Measurements from ENCODE around the gene TMEM40. TPM values are rescaled to one million over a fixed set of nuclear protein-coding genes. Genes with fewer than 3 reads are reported as not detected.

The TMEM40 gene
- total and polyA plus RNA-seq, 9 of the 15 experiments (the other 6 are each of a cell fraction or from before 2014, with no cell fraction given) = 0.11 to 0.31 (median 0.14) TPM; not detected in 6

- no peak overlapping the region for H3K9ac ChIP-seq (ENCODE audit: insufficient read depth in 1 of 2, low read depth in 2 of 2, low read length in 2 of 2)
- DNase-seq (ENCODE audit: extremely low read depth in 1 of 4, low spot score in 3 of 4) (no peak), ATAC-seq (no peak), FAIRE-seq (no peak)
- H4K20me1 ChIP-seq (replicated peaks; ENCODE audit: control insufficient read depth, insufficient read depth, low read length) = no peaks in the 10 kb centered on the region
- ChIA-PET POLR2A (interaction anchor here (0.6 kb wide), 1 partner anchor 58 kb away, joined by 3 read pairs; no protein-coding TSS in a partner anchor), CTCF (ENCODE audit: low intra/inter-chr PET ratio) (no interaction called here)
- H3K4me2 ChIP-seq (ENCODE audit: insufficient read depth, low read length) = no peak overlapping the region
- H3K4me3 ChIP-seq = no peak overlapping the region
- no peaks in the 10 kb centered on the region for H3K9me1 ChIP-seq (ENCODE audit: control insufficient read depth, insufficient read depth, low read length)
- no peak overlapping the region for H2AFZ ChIP-seq (ENCODE audit: low read depth, low read length)
- intact Hi-C loops (cut with micrococcal nuclease) (no loop called here), in situ Hi-C loops (cut with MboI) (loop anchor here (25.0 kb wide), 1 partner anchor 740 kb away; no protein-coding TSS in a partner anchor)
- no TSS peak for BruUV-seq (replicated peaks)
- no peaks in the 10 kb centered on the region for H3K4me1 ChIP-seq (replicated peaks in 1 of 2; ENCODE audit: control insufficient read depth in 2 of 2, insufficient read depth in 2 of 2, low read length in 2 of 2)
- H3K79me2 ChIP-seq (ENCODE audit: control insufficient read depth, insufficient read depth, low read length) = no peaks in the 10 kb centered on the region
- no peak overlapping the region for H3K27ac ChIP-seq (ENCODE audit: extremely low read depth, low read depth, low read length)
- H3K36me3 ChIP-seq (ENCODE audit: control insufficient read depth, insufficient read depth, low read length) = no peaks in the 10 kb centered on the region
- peaks cover 9 to 11% of the 10 kb centered on the region in 2 experiments for H3K27me3 ChIP-seq (ENCODE audit: control insufficient read depth in 2 of 2, insufficient read depth in 2 of 2, low read length in 2 of 2)
- WGBS (ENCODE audit: insufficient coverage, low coverage, missing lambda C conversion rate) = 4% methylated on average over 3 of the region's 3 CpGs
- H3K9me3 ChIP-seq (replicated peaks; ENCODE audit: control insufficient read depth, insufficient read depth, low read depth, low read length) = peaks cover 2% of the 10 kb centered on the region; the same call in 1 of the 2 replicates
- TF ChIP-seq NCOA6 (IDR thresholded peaks at IDR 0.05) (no peak), ADNP (tag; IDR thresholded peaks at IDR 0.05) (no peak), PYGO2 (tag; IDR thresholded peaks at IDR 0.05) (no peak), ETV1 (tag; conservative IDR thresholded peaks at IDR 0.05; ENCODE audit: low read depth) (no peak), ZNF134 (CRISPR knock-in tag; conservative IDR thresholded peaks at IDR 0.05) (no peak), MGA (IDR thresholded peaks at IDR 0.05) (no peak), SMC3 (conservative IDR thresholded peaks at IDR 0.05; ENCODE audit: insufficient read depth, low read depth, low read length) (no peak), NFXL1 (CRISPR knock-in tag; IDR thresholded peaks at IDR 0.05) (no peak), SIN3A (IDR thresholded peaks at IDR 0.05; ENCODE audit: borderline replicate concordance in 2 of 2, control insufficient read depth in 1 of 2, low read depth in 2 of 2, low read length in 2 of 2) (no peak), CTBP1 (IDR thresholded peaks at IDR 0.05; ENCODE audit: borderline replicate concordance) (no peak)
Observed at GRCh38 chr3:12727481-12727880, 31.6 kb downstream of the TMEM40 start.
